NCI-H69 (cell line): ENCODE data around the gene NCAPH2.

Experiments
- DNase-seq: peaks from one replicate; lab custom pipeline; 2025; lab: John Stamatoyannopoulos, UW

Gene NCAPH2

DNA sequence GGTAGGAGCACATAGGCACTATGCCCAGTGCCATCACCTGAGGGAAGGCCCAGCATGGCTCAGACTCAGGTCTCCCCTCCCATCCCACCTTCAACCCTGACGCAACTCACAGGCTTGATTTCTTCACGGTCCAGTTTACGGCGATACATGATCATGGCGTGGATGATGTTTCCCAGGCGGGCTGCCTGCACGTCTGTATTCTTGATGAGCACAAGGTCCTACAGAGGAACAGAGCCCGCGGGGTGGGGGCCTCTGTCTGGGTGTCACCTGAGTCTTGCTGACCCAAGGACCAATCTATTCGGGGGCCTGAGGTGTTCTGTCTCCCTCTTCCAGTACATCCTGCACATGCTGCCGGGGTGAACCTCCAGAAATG is 66.3 kb downstream of the NCAPH2 start:
- DNase-seq: no peak
